Measurements from ENCODE around the gene CACNA2D3. TPM values are rescaled to one million over a fixed set of nuclear protein-coding genes. Genes with fewer than 3 reads are reported as not detected.

Gene CACNA2D3
- polyA plus RNA-seq, 2 of the 4 experiments (the other 2 are of a cell fraction) = 0.04 to 0.05 TPM

DNA sequence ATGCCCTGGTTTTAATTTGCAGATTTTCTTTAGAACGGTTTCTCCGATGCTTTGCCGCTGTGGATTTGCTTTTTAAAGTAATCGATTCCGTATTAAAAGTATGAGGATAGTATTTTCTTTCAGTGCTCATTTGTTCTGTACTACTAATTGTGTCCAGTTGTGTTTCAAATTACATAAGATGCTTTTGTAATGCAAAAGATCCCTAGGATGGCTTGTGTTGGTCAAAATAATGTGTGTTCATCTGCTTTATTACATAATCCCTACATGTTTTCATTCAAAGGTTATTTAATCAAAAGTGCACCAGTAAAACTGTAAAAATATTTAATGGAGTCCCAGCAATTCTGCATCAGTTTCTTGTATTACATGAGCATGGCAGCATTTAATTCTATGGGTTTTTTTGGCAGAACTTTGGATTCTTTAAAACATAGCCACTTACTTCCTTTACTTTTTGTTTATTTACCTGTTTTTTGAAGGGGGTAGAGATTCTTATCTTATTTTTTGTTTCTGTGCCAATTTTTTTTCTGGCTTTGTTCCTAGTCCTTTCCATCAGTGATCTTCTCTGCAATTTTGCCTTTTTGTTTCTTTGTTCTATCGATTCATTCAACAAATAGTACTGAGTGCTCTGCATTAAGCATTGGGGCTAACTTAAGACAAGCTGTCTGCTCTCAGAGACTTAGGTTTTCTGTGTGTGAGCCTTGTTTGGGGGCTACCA, 452.7 kb downstream of the CACNA2D3 start:
- FAIRE-seq = no peak
- no peaks in the 10 kb centered on the region for H3K4me1 ChIP-seq
- no peaks in the 10 kb centered on the region for H3K9me3 ChIP-seq
- TF ChIP-seq ZNF302 (CRISPR knock-in tag; IDR thresholded peaks at IDR 0.05) (no peak), HOXB13 (CRISPR knock-in tag; IDR thresholded peaks at IDR 0.05; ENCODE audit: low read depth) (no peak), NFE2L2 (conservative IDR thresholded peaks at IDR 0.05; ENCODE audit: low read length) (no peak), JUN (IDR thresholded peaks at IDR 0.05) (no peak), ZFP36 (IDR thresholded peaks at IDR 0.05; ENCODE audit: borderline replicate concordance, partially characterized antibody) (no peak), KDM5A (IDR thresholded peaks at IDR 0.05) (no peak), REST (IDR thresholded peaks at IDR 0.05) (no peak), NPAS2 (CRISPR knock-in tag; IDR thresholded peaks at IDR 0.05; ENCODE audit: borderline replicate concordance) (no peak), CEBPB (IDR thresholded peaks at IDR 0.05) (no peak), EP300 (IDR thresholded peaks at IDR 0.05) (no peak), JUNB (IDR thresholded peaks at IDR 0.05) (no peak), SMC3 (IDR thresholded peaks at IDR 0.05) (no peak), RARB (CRISPR knock-in tag; IDR thresholded peaks at IDR 0.05) (no peak), CHD4 (IDR thresholded peaks at IDR 0.05; ENCODE audit: borderline replicate concordance) (no peak), HDAC2 (IDR thresholded peaks at IDR 0.05) (no peak)
- TF ChIP-seq, protein P1, sequence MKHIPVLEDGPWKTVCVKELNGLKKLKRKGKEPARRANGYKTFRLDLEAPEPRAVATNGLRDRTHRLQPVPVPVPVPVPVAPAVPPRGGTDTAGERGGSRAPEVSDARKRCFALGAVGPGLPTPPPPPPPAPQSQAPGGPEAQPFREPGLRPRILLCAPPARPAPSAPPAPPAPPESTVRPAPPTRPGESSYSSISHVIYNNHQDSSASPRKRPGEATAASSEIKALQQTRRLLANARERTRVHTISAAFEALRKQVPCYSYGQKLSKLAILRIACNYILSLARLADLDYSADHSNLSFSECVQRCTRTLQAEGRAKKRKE (CRISPR knock-in tag; IDR thresholded peaks at IDR 0.05; ENCODE audit: low read depth) = no peak
- TF ChIP-seq, protein P2, sequence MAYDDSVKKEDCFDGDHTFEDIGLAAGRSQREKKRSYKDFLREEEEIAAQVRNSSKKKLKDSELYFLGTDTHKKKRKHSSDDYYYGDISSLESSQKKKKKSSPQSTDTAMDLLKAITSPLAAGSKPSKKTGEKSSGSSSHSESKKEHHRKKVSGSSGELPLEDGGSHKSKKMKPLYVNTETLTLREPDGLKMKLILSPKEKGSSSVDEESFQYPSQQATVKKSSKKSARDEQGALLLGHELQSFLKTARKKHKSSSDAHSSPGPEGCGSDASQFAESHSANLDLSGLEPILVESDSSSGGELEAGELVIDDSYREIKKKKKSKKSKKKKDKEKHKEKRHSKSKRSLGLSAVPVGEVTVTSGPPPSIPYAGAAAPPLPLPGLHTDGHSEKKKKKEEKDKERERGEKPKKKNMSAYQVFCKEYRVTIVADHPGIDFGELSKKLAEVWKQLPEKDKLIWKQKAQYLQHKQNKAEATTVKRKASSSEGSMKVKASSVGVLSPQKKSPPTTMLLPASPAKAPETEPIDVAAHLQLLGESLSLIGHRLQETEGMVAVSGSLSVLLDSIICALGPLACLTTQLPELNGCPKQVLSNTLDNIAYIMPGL (CRISPR knock-in tag; IDR thresholded peaks at IDR 0.05; ENCODE audit: borderline replicate concordance) = no peak
- TF ChIP-seq, protein P3, sequence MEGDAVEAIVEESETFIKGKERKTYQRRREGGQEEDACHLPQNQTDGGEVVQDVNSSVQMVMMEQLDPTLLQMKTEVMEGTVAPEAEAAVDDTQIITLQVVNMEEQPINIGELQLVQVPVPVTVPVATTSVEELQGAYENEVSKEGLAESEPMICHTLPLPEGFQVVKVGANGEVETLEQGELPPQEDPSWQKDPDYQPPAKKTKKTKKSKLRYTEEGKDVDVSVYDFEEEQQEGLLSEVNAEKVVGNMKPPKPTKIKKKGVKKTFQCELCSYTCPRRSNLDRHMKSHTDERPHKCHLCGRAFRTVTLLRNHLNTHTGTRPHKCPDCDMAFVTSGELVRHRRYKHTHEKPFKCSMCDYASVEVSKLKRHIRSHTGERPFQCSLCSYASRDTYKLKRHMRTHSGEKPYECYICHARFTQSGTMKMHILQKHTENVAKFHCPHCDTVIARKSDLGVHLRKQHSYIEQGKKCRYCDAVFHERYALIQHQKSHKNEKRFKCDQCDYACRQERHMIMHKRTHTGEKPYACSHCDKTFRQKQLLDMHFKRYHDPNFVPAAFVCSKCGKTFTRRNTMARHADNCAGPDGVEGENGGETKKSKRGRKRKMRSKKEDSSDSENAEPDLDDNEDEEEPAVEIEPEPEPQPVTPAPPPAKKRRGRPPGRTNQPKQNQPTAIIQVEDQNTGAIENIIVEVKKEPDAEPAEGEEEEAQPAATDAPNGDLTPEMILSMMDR (IDR thresholded peaks at IDR 0.05) = no peak
- POLR2A ChIA-PET = no interaction called here
- no peak for ATAC-seq
- no peak overlapping the region for H3K4me2 ChIP-seq
- H3K4me3 ChIP-seq = no peak overlapping the region
- CTCF ChIA-PET = no interaction called here
- no peak for DNase-seq (ENCODE audit: low read depth in 1 of 2, low spot score in 1 of 2)
- 65% methylated on average over 6 of the region's 6 CpGs for WGBS (ENCODE audit: missing lambda C conversion rate)
- no peak overlapping the region for H3K27ac ChIP-seq

GRCh38 chr3:54575618-54575960, 453.2 kb downstream of the CACNA2D3 start:
- WGBS (ENCODE audit: missing lambda C conversion rate) = 0% methylated on average over 3 of the region's 3 CpGs
- Histone ChIP-seq H3K9me3 (no peaks in the 10 kb centered on the region), H3K27ac (no peak overlapping the region), H3K4me1 (no peaks in the 10 kb centered on the region), H3K4me2 (no peak overlapping the region), H3K4me3 (no peak overlapping the region)
- FAIRE-seq (no peak), DNase-seq (ENCODE audit: low read depth in 1 of 2, low spot score in 1 of 2) (no peak), ATAC-seq (no peak)
- POLR2A ChIA-PET = no interaction called here
- CTCF ChIA-PET = no interaction called here
- TF ChIP-seq TFCP2L1 (CRISPR knock-in tag; IDR thresholded peaks at IDR 0.05) (no peak), FOSL2 (IDR thresholded peaks at IDR 0.05) (no peak), FOSL2 (CRISPR knock-in tag; IDR thresholded peaks at IDR 0.05) (no peak), CBX2 (IDR thresholded peaks at IDR 0.05; ENCODE audit: borderline replicate concordance, low read depth) (no peak), JUN (IDR thresholded peaks at IDR 0.05) (no peak), POLR2AphosphoS2 (conservative IDR thresholded peaks at IDR 0.05; ENCODE audit: low read length) (no peak), HDAC2 (IDR thresholded peaks at IDR 0.05) (no peak), NPAS2 (CRISPR knock-in tag; IDR thresholded peaks at IDR 0.05; ENCODE audit: borderline replicate concordance) (no peak), SMC3 (IDR thresholded peaks at IDR 0.05) (no peak), MYC (IDR thresholded peaks at IDR 0.05; ENCODE audit: borderline replicate concordance, low read length) (no peak), SREBF2 (IDR thresholded peaks at IDR 0.05) (no peak), TP53 (CRISPR knock-in tag; IDR thresholded peaks at IDR 0.05) (no peak), HOXB13 (CRISPR knock-in tag; IDR thresholded peaks at IDR 0.05; ENCODE audit: low read depth) (no peak)
- TF ChIP-seq, protein P4, sequence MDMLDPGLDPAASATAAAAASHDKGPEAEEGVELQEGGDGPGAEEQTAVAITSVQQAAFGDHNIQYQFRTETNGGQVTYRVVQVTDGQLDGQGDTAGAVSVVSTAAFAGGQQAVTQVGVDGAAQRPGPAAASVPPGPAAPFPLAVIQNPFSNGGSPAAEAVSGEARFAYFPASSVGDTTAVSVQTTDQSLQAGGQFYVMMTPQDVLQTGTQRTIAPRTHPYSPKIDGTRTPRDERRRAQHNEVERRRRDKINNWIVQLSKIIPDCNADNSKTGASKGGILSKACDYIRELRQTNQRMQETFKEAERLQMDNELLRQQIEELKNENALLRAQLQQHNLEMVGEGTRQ (IDR thresholded peaks at IDR 0.05) = no peak
- TF ChIP-seq, protein P5, sequence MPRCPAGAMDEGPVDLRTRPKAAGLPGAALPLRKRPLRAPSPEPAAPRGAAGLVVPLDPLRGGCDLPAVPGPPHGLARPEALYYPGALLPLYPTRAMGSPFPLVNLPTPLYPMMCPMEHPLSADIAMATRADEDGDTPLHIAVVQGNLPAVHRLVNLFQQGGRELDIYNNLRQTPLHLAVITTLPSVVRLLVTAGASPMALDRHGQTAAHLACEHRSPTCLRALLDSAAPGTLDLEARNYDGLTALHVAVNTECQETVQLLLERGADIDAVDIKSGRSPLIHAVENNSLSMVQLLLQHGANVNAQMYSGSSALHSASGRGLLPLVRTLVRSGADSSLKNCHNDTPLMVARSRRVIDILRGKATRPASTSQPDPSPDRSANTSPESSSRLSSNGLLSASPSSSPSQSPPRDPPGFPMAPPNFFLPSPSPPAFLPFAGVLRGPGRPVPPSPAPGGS (IDR thresholded peaks at IDR 0.05) = no peak

Data from A549 (cell line).